H1 (cell line): Measurements from ENCODE around the gene CSKMT. TPM values are rescaled to one million over a fixed set of nuclear protein-coding genes. Genes with fewer than 3 reads are reported as not detected.

Experiments
- CTCF ChIA-PET: fragments of 300-600 bp; sonication (Branson Sonifier 250); formaldehyde crosslinking; loops from one replicate; lab custom pipeline; 2021; ENCODE audit not compliant: partially characterized antibody; lab: Charles Lee
- POLR2A ChIA-PET: fragments of 300-600 bp; sonication (Branson Sonifier 250); formaldehyde crosslinking; loops from one replicate; lab custom pipeline; 2021; ENCODE audit warnings: inconsistent platforms; ENCODE audit not compliant: partially characterized antibody; lab: Charles Lee
- DNase-seq, 2 experiments: peaks; one replicate each; pipeline versions ENCODE4 v3.0.0 to v3.0.0-alpha.2; 2010 to 2022; ENCODE audit warnings: low spot score in 2 of 2, low read depth in 1 of 2, mixed read lengths in 1 of 2
- FAIRE-seq: peaks from 2 replicates; lab custom pipeline; 2011; peaks lifted over from hg19 to GRCh38; lab: Jason Lieb, UNC
- H2AFZ ChIP-seq: 2 replicates; pipeline ENCODE4 v1.8.1; 2012; ENCODE audit warnings: low read length, inconsistent platforms
- H2AK5ac ChIP-seq: 2 replicates; pipeline ENCODE4 v1.6.1; 2013; ENCODE audit warnings: low read depth, low read length
- H2BK120ac ChIP-seq: replicated peaks from 2 replicates; pipeline ENCODE3; 2013; ENCODE audit warnings: low read depth, low read length, inconsistent platforms
- H2BK12ac ChIP-seq: 2 replicates; pipeline ENCODE4 v1.6.1; 2013; ENCODE audit warnings: low read depth, low read length
- H2BK15ac ChIP-seq: 2 replicates; pipeline ENCODE4 v1.6.1; 2013; ENCODE audit warnings: low read length
- H2BK20ac ChIP-seq: 2 replicates; pipeline ENCODE4 v1.6.1; 2013; ENCODE audit warnings: low read length
- H2BK5ac ChIP-seq: 2 replicates; pipeline ENCODE4 v1.6.1; 2013; ENCODE audit warnings: low read depth, low read length
- H3K14ac ChIP-seq: 2 replicates; pipeline ENCODE4 v1.6.1; 2013; ENCODE audit warnings: inconsistent platforms; ENCODE audit not compliant: insufficient read length
- H3K18ac ChIP-seq: 2 replicates; pipeline ENCODE4 v1.6.1; 2013; ENCODE audit warnings: low read length; ENCODE audit errors: extremely low read depth
- H3K23ac ChIP-seq: 2 replicates; pipeline ENCODE4 v1.6.1; 2013; ENCODE audit warnings: inconsistent platforms; ENCODE audit not compliant: insufficient read length
- H3K23me2 ChIP-seq: 2 replicates; pipeline ENCODE4 v1.6.1; 2013; ENCODE audit warnings: low read depth, low read length
- H3K27ac ChIP-seq: 2 replicates; pipeline ENCODE4 v1.6.1; 2011; ENCODE audit warnings: low read depth, low read length, inconsistent platforms
- H3K27me3 ChIP-seq, 4 experiments: replicated peaks in 1 of 4; 1 replicate in 1 of 4; 2 replicates in 3 of 4; pipeline versions ENCODE4 v1.6.1 to v1.8.1; 2011 to 2013; ENCODE audit warnings: low read length in 3 of 4, mild to moderate bottlenecking in 3 of 4, inconsistent platforms in 2 of 4, mixed read lengths in 2 of 4, moderate library complexity in 1 of 4; ENCODE audit not compliant: control insufficient read depth in 3 of 4, insufficient read depth in 3 of 4; ENCODE audit errors: extremely low read depth in 1 of 4
- H3K36me3 ChIP-seq, 4 experiments: 2 replicates each; pipeline versions ENCODE4 v1.6.1 to v1.8.1; 2011 to 2013; ENCODE audit warnings: mild to moderate bottlenecking in 4 of 4, low read length in 3 of 4, moderate library complexity in 2 of 4, control low read depth in 1 of 4, inconsistent platforms in 1 of 4; ENCODE audit not compliant: insufficient read depth in 4 of 4, control insufficient read depth in 2 of 4
- H3K4ac ChIP-seq: replicated peaks from 2 replicates; pipeline ENCODE3; 2013; ENCODE audit warnings: low read length, low read depth, mixed read lengths, inconsistent platforms; ENCODE audit not compliant: insufficient read length
- H3K4me1 ChIP-seq, 4 experiments: replicated peaks in 1 of 4; 1 replicate in 1 of 4; 2 replicates in 3 of 4; pipeline versions ENCODE4 v1.6.1 to v1.8.1; 2011 to 2013; ENCODE audit warnings: low read length in 3 of 4, inconsistent platforms in 2 of 4, mixed read lengths in 1 of 4; ENCODE audit not compliant: insufficient read depth in 4 of 4, control insufficient read depth in 3 of 4
- H3K4me2 ChIP-seq, 2 experiments: 2 replicates each; pipeline versions ENCODE4 v1.6.1 to v1.8.1; 2011 to 2013; ENCODE audit warnings: low read depth in 2 of 2, low read length in 2 of 2, control low read depth in 1 of 2, inconsistent platforms in 1 of 2, mild to moderate bottlenecking in 1 of 2; ENCODE audit not compliant: insufficient read depth in 1 of 2
- H3K4me3 ChIP-seq, 4 experiments: fragments of 200-600, 300-600 bp in 1 of 4; sonication (generic), shearing (Covaris generic), sonication (Bioruptor Twin) in 1 of 4; 2 replicates each; pipeline versions ENCODE4 v1.5.1 to v1.8.1; 2011 to 2016; ENCODE audit warnings: low read length in 4 of 4, low read depth in 3 of 4, control low read depth in 2 of 4, inconsistent platforms in 2 of 4, mild to moderate bottlenecking in 2 of 4, mixed read lengths in 1 of 4, moderate library complexity in 1 of 4; ENCODE audit not compliant: insufficient read depth in 2 of 4; ENCODE audit errors: extremely low read depth in 1 of 4
- H3K56ac ChIP-seq: replicated peaks from 2 replicates; pipeline ENCODE3; 2013; ENCODE audit warnings: low read depth, mild to moderate bottlenecking, mixed read lengths, low read length, inconsistent platforms; ENCODE audit not compliant: insufficient read length
- H3K79me1 ChIP-seq: 2 replicates; pipeline ENCODE4 v1.6.1; 2013; ENCODE audit warnings: low read depth, low read length, control low read depth
- H3K79me2 ChIP-seq, 2 experiments: 2 replicates each; pipeline versions ENCODE4 v1.6.1 to v1.8.1; 2012 to 2013; ENCODE audit warnings: low read length in 2 of 2, mild to moderate bottlenecking in 2 of 2, inconsistent platforms in 1 of 2; ENCODE audit not compliant: insufficient read depth in 2 of 2, control insufficient read depth in 1 of 2
- H3K9ac ChIP-seq, 4 experiments: replicated peaks in 1 of 4; 1 replicate in 1 of 4; 2 replicates in 3 of 4; pipeline versions ENCODE4 v1.6.1 to v1.8.1; 2011 to 2013; ENCODE audit warnings: low read depth in 3 of 4, low read length in 3 of 4, control low read depth in 2 of 4, mild to moderate bottlenecking in 2 of 4, moderate library complexity in 2 of 4, inconsistent platforms in 1 of 4; ENCODE audit errors: extremely low read depth in 1 of 4
- H3K9me3 ChIP-seq, 2 experiments: 2 replicates each; pipeline versions ENCODE4 v1.6.1 to v1.8.1; 2012 to 2013; ENCODE audit warnings: mild to moderate bottlenecking in 2 of 2, moderate library complexity in 2 of 2, control low read depth in 1 of 2, inconsistent platforms in 1 of 2, low read depth in 1 of 2, low read length in 1 of 2, mixed read lengths in 1 of 2; ENCODE audit not compliant: insufficient read depth in 2 of 2
- H4K20me1 ChIP-seq, 2 experiments: replicated peaks in 1 of 2; 2 replicates each; pipeline versions ENCODE3 to v1.8.1; 2011 to 2013; ENCODE audit warnings: inconsistent platforms in 2 of 2, low read length in 2 of 2, mild to moderate bottlenecking in 1 of 2; ENCODE audit not compliant: insufficient read depth in 2 of 2, control insufficient read depth in 1 of 2
- H4K5ac ChIP-seq: 2 replicates; pipeline ENCODE4 v1.6.1; 2013; ENCODE audit warnings: low read length, low read depth, mixed read lengths, inconsistent platforms; ENCODE audit not compliant: insufficient read length
- H4K8ac ChIP-seq: 2 replicates; pipeline ENCODE4 v1.8.0; 2013; ENCODE audit warnings: mild to moderate bottlenecking, moderate library complexity, low read length, inconsistent platforms; ENCODE audit not compliant: insufficient read depth; ENCODE audit errors: extremely low read depth
- H4K91ac ChIP-seq: replicated peaks from 2 replicates; pipeline ENCODE3; 2013; ENCODE audit warnings: low read length, mixed read lengths, inconsistent platforms; ENCODE audit not compliant: insufficient read length
- CTCF ChIP-seq, 3 experiments: IDR thresholded peaks; 1 replicate in 2 of 3; 2 replicates in 1 of 3; pipeline versions ENCODE4 v1.5.1 to v1.6.1; 2011; ENCODE audit warnings: low read length in 3 of 3, mild to moderate bottlenecking in 3 of 3, inconsistent platforms in 2 of 3, low read depth in 1 of 3, moderate library complexity in 1 of 3; ENCODE audit not compliant: insufficient read depth in 1 of 3; ENCODE audit errors: control extremely low read depth in 1 of 3
- JUND ChIP-seq: IDR thresholded peaks from 2 replicates; pipeline ENCODE4 v1.6.1; 2011; ENCODE audit warnings: mild to moderate bottlenecking, improper control_type of control experiment, low read length
- KDM1A ChIP-seq: fragments of 200-600, 300-600 bp; sonication (generic); IDR thresholded peaks from 2 replicates; pipeline ENCODE4 v1.7.1; 2016; ENCODE audit warnings: mild to moderate bottlenecking, low read length, borderline replicate concordance
- SAP30 ChIP-seq: fragments of 300-600 bp; sonication (generic); IDR thresholded peaks from 2 replicates; pipeline ENCODE4 v1.7.1; 2012; ENCODE audit warnings: low read length, moderate library complexity, mild to moderate bottlenecking, inconsistent platforms; ENCODE audit not compliant: insufficient read depth, insufficient replicate concordance
- SIN3A ChIP-seq, 2 experiments: IDR thresholded peaks in 1 of 2; conservative IDR thresholded peaks in 1 of 2; 2 replicates each; pipeline ENCODE4 v1.6.1; 2011 to 2012; ENCODE audit warnings: low read length in 2 of 2, improper control_type of control experiment in 1 of 2, low read depth in 1 of 2, mild to moderate bottlenecking in 1 of 2
- WGBS, 2 experiments: shearing (Covaris generic) in 1 of 2; methylation state at CpG; one replicate each; pipeline versions ENCODE4 v1.1.6 to v1.1.7; 2013 to 2015; ENCODE audit warnings: low lambda C conversion rate in 2 of 2, mixed read lengths in 2 of 2, inconsistent platforms in 1 of 2, low coverage in 1 of 2, missing lambda C conversion rate in 1 of 2; ENCODE audit not compliant: insufficient replicate concordance in 2 of 2, insufficient coverage in 1 of 2, insufficient read length in 1 of 2; ENCODE audit errors: extremely low coverage in 1 of 2, missing lambda C conversion rate in 1 of 2; 5-methylcytosine and 5-hydroxymethylcytosine counted together
- polyA plus RNA-seq, 7 experiments: library from polyadenylated mRNA; depleted of rRNA in 3 of 7; stranded (reverse) in 5 of 7; unstranded in 2 of 7; fragments of >200 nt in 5 of 7; fragments of 200-250 nt in 2 of 7; gene quantifications; 1 replicate in 5 of 7; 2 replicates in 1 of 7; 4 replicates in 1 of 7; pipeline versions ENCODE4 v1.2.1 to v1.2.3, GENCODE V29; 2011 to 2013; ENCODE audit warnings: missing spikeins in 2 of 7, mixed read lengths in 2 of 7
- total RNA-seq: library from RNA; stranded (reverse); fragmentation: NEBNext Ultra II Directional; extraction: Animal tissue kit (Norgen Biotek cat#: 25700); gene quantifications from 2 replicates; pipeline ENCODE4 v1.2.1, GENCODE V29; 2021

CSKMT gene
- total and polyA plus RNA-seq, 2 of the 8 experiments (the other 6 are each of a cell fraction or from before 2014, with no cell fraction given) = 12.0 to 66.1 TPM

- Histone ChIP-seq H2BK15ac (no peak overlapping the region), H3K4me2 (peak overlapping the region; percentile 95 to 99), H2AK5ac (no peak overlapping the region), H3K56ac (peak overlapping the region; percentile 83), H4K20me1 (peaks cover 3 to 20% of the 10 kb centered on the region in 2 experiments), H3K14ac (no peak overlapping the region), H3K9ac (peak overlapping the region; percentile 83 to 88 (median 86)), H3K79me2 (peaks cover 7 to 23% of the 10 kb centered on the region in 2 experiments), H2BK20ac (no peak overlapping the region), H4K91ac (peak overlapping the region; percentile 16), H4K8ac (peak overlapping the region; percentile 95), H4K5ac (peak overlapping the region; percentile 58), H3K79me1 (peaks cover 7% of the 10 kb centered on the region; the same call in 1 of the 2 replicates), H3K4me1 (no peaks in the 10 kb centered on the region), H2BK120ac (no peak overlapping the region), H3K23ac (no peak overlapping the region), H3K36me3 (peaks cover 0 to 14% (median 7%) of the 10 kb centered on the region in 4 experiments; a peak in 5 of 8 replicates), H2BK5ac (peak overlapping the region; percentile 38; the same call in 1 of the 2 replicates), H3K4me3 (peak overlapping the region; percentile 87 to 96 (median 92)), H3K18ac (no peak overlapping the region), H3K27me3 (no peaks in the 10 kb centered on the region), H3K4ac (no peak overlapping the region), H2BK12ac (no peak overlapping the region), H3K9me3 (no peaks in the 10 kb centered on the region), H2AFZ (no peak overlapping the region; the same call in 1 of the 2 replicates), H3K23me2 (peaks cover 3% of the 10 kb centered on the region), H3K27ac (peak overlapping the region; percentile 70)
- TF ChIP-seq SIN3A (conservative IDR thresholded peaks at IDR 0.05 in 1 of 2, IDR thresholded peaks at IDR 0.05 in 1 of 2; ENCODE audit: low read depth in 1 of 2, low read length in 2 of 2) (no peak), KDM1A (no peak), SAP30 (peak; percentile 63), JUND (no peak), CTCF (IDR thresholded peaks at IDR 0.05; ENCODE audit: control extremely low read depth in 1 of 3, insufficient read depth in 1 of 3, low read depth in 1 of 3, low read length in 3 of 3) (0 out of 4 replicates have a peak, but pooled peaks of 1 of the 3 experiments have one; percentile 1)
- DNase-seq = no peak
- WGBS, 2 experiments = 42 to 100% methylated on average over 1 to 16 of the region's 16 CpGs
- POLR2A ChIA-PET = interaction anchor here (0.6 to 50.4 kb wide), 14 partner anchors 8 to 189 kb away, joined by 3 to 2041 read pairs (median 4); partner anchors contain the start of genes B3GAT3, BSCL2, C11orf98 and CSKMT
- CTCF ChIA-PET = interaction anchor here (1.0 kb wide), 2 partner anchors 13 to 64 kb away, joined by 3 to 4 read pairs; partner anchors contain the start of genes C11orf98 and CSKMT
- FAIRE-seq = no peak
Measured at GRCh38 chr11:62652161-62653006, 12.7 kb upstream of the CSKMT start.
